H1 (cell line): ENCODE results near the gene APPL2. TPM values are rescaled to one million over a fixed set of nuclear protein-coding genes. Genes with fewer than 3 reads are reported as not detected.

ENCODE experiments used
- CTCF ChIA-PET: fragments of 300-600 bp; sonication (Branson Sonifier 250); formaldehyde crosslinking; loops from one replicate; lab custom pipeline; 2021; ENCODE audit not compliant: partially characterized antibody; lab: Charles Lee
- POLR2A ChIA-PET: fragments of 300-600 bp; sonication (Branson Sonifier 250); formaldehyde crosslinking; loops from one replicate; lab custom pipeline; 2021; ENCODE audit warnings: inconsistent platforms; ENCODE audit not compliant: partially characterized antibody; lab: Charles Lee
- DNase-seq, 2 experiments: peaks; one replicate each; pipeline versions ENCODE4 v3.0.0 to v3.0.0-alpha.2; 2010 to 2022; ENCODE audit warnings: low spot score in 2 of 2, low read depth in 1 of 2, mixed read lengths in 1 of 2
- FAIRE-seq: peaks from 2 replicates; lab custom pipeline; 2011; peaks lifted over from hg19 to GRCh38; lab: Jason Lieb, UNC
- H2AFZ ChIP-seq: 2 replicates; pipeline ENCODE4 v1.8.1; 2012; ENCODE audit warnings: low read length, inconsistent platforms
- H2AK5ac ChIP-seq: 2 replicates; pipeline ENCODE4 v1.6.1; 2013; ENCODE audit warnings: low read depth, low read length
- H2BK120ac ChIP-seq: replicated peaks from 2 replicates; pipeline ENCODE3; 2013; ENCODE audit warnings: low read depth, low read length, inconsistent platforms
- H2BK12ac ChIP-seq: 2 replicates; pipeline ENCODE4 v1.6.1; 2013; ENCODE audit warnings: low read depth, low read length
- H2BK15ac ChIP-seq: 2 replicates; pipeline ENCODE4 v1.6.1; 2013; ENCODE audit warnings: low read length
- H2BK20ac ChIP-seq: 2 replicates; pipeline ENCODE4 v1.6.1; 2013; ENCODE audit warnings: low read length
- H2BK5ac ChIP-seq: 2 replicates; pipeline ENCODE4 v1.6.1; 2013; ENCODE audit warnings: low read depth, low read length
- H3K14ac ChIP-seq: 2 replicates; pipeline ENCODE4 v1.6.1; 2013; ENCODE audit warnings: inconsistent platforms; ENCODE audit not compliant: insufficient read length
- H3K18ac ChIP-seq: 2 replicates; pipeline ENCODE4 v1.6.1; 2013; ENCODE audit warnings: low read length; ENCODE audit errors: extremely low read depth
- H3K23ac ChIP-seq: 2 replicates; pipeline ENCODE4 v1.6.1; 2013; ENCODE audit warnings: inconsistent platforms; ENCODE audit not compliant: insufficient read length
- H3K23me2 ChIP-seq: 2 replicates; pipeline ENCODE4 v1.6.1; 2013; ENCODE audit warnings: low read depth, low read length
- H3K27ac ChIP-seq: 2 replicates; pipeline ENCODE4 v1.6.1; 2011; ENCODE audit warnings: low read depth, low read length, inconsistent platforms
- H3K27me3 ChIP-seq, 4 experiments: replicated peaks in 1 of 4; 1 replicate in 1 of 4; 2 replicates in 3 of 4; pipeline versions ENCODE4 v1.6.1 to v1.8.1; 2011 to 2013; ENCODE audit warnings: low read length in 3 of 4, mild to moderate bottlenecking in 3 of 4, inconsistent platforms in 2 of 4, mixed read lengths in 2 of 4, moderate library complexity in 1 of 4; ENCODE audit not compliant: control insufficient read depth in 3 of 4, insufficient read depth in 3 of 4; ENCODE audit errors: extremely low read depth in 1 of 4
- H3K36me3 ChIP-seq, 4 experiments: 2 replicates each; pipeline versions ENCODE4 v1.6.1 to v1.8.1; 2011 to 2013; ENCODE audit warnings: mild to moderate bottlenecking in 4 of 4, low read length in 3 of 4, moderate library complexity in 2 of 4, control low read depth in 1 of 4, inconsistent platforms in 1 of 4; ENCODE audit not compliant: insufficient read depth in 4 of 4, control insufficient read depth in 2 of 4
- H3K4ac ChIP-seq: replicated peaks from 2 replicates; pipeline ENCODE3; 2013; ENCODE audit warnings: low read length, low read depth, mixed read lengths, inconsistent platforms; ENCODE audit not compliant: insufficient read length
- H3K4me1 ChIP-seq, 4 experiments: replicated peaks in 1 of 4; 1 replicate in 1 of 4; 2 replicates in 3 of 4; pipeline versions ENCODE4 v1.6.1 to v1.8.1; 2011 to 2013; ENCODE audit warnings: low read length in 3 of 4, inconsistent platforms in 2 of 4, mixed read lengths in 1 of 4; ENCODE audit not compliant: insufficient read depth in 4 of 4, control insufficient read depth in 3 of 4
- H3K4me2 ChIP-seq, 2 experiments: 2 replicates each; pipeline versions ENCODE4 v1.6.1 to v1.8.1; 2011 to 2013; ENCODE audit warnings: low read depth in 2 of 2, low read length in 2 of 2, control low read depth in 1 of 2, inconsistent platforms in 1 of 2, mild to moderate bottlenecking in 1 of 2; ENCODE audit not compliant: insufficient read depth in 1 of 2
- H3K4me3 ChIP-seq, 4 experiments: fragments of 200-600, 300-600 bp in 1 of 4; sonication (generic), shearing (Covaris generic), sonication (Bioruptor Twin) in 1 of 4; 2 replicates each; pipeline versions ENCODE4 v1.5.1 to v1.8.1; 2011 to 2016; ENCODE audit warnings: low read length in 4 of 4, low read depth in 3 of 4, control low read depth in 2 of 4, inconsistent platforms in 2 of 4, mild to moderate bottlenecking in 2 of 4, mixed read lengths in 1 of 4, moderate library complexity in 1 of 4; ENCODE audit not compliant: insufficient read depth in 2 of 4; ENCODE audit errors: extremely low read depth in 1 of 4
- H3K56ac ChIP-seq: replicated peaks from 2 replicates; pipeline ENCODE3; 2013; ENCODE audit warnings: low read depth, mild to moderate bottlenecking, mixed read lengths, low read length, inconsistent platforms; ENCODE audit not compliant: insufficient read length
- H3K79me1 ChIP-seq: 2 replicates; pipeline ENCODE4 v1.6.1; 2013; ENCODE audit warnings: low read depth, low read length, control low read depth
- H3K79me2 ChIP-seq, 2 experiments: 2 replicates each; pipeline versions ENCODE4 v1.6.1 to v1.8.1; 2012 to 2013; ENCODE audit warnings: low read length in 2 of 2, mild to moderate bottlenecking in 2 of 2, inconsistent platforms in 1 of 2; ENCODE audit not compliant: insufficient read depth in 2 of 2, control insufficient read depth in 1 of 2
- H3K9ac ChIP-seq, 4 experiments: replicated peaks in 1 of 4; 1 replicate in 1 of 4; 2 replicates in 3 of 4; pipeline versions ENCODE4 v1.6.1 to v1.8.1; 2011 to 2013; ENCODE audit warnings: low read depth in 3 of 4, low read length in 3 of 4, control low read depth in 2 of 4, mild to moderate bottlenecking in 2 of 4, moderate library complexity in 2 of 4, inconsistent platforms in 1 of 4; ENCODE audit errors: extremely low read depth in 1 of 4
- H3K9me3 ChIP-seq, 2 experiments: 2 replicates each; pipeline versions ENCODE4 v1.6.1 to v1.8.1; 2012 to 2013; ENCODE audit warnings: mild to moderate bottlenecking in 2 of 2, moderate library complexity in 2 of 2, control low read depth in 1 of 2, inconsistent platforms in 1 of 2, low read depth in 1 of 2, low read length in 1 of 2, mixed read lengths in 1 of 2; ENCODE audit not compliant: insufficient read depth in 2 of 2
- H4K20me1 ChIP-seq, 2 experiments: replicated peaks in 1 of 2; 2 replicates each; pipeline versions ENCODE3 to v1.8.1; 2011 to 2013; ENCODE audit warnings: inconsistent platforms in 2 of 2, low read length in 2 of 2, mild to moderate bottlenecking in 1 of 2; ENCODE audit not compliant: insufficient read depth in 2 of 2, control insufficient read depth in 1 of 2
- H4K5ac ChIP-seq: 2 replicates; pipeline ENCODE4 v1.6.1; 2013; ENCODE audit warnings: low read length, low read depth, mixed read lengths, inconsistent platforms; ENCODE audit not compliant: insufficient read length
- H4K8ac ChIP-seq: 2 replicates; pipeline ENCODE4 v1.8.0; 2013; ENCODE audit warnings: mild to moderate bottlenecking, moderate library complexity, low read length, inconsistent platforms; ENCODE audit not compliant: insufficient read depth; ENCODE audit errors: extremely low read depth
- H4K91ac ChIP-seq: replicated peaks from 2 replicates; pipeline ENCODE3; 2013; ENCODE audit warnings: low read length, mixed read lengths, inconsistent platforms; ENCODE audit not compliant: insufficient read length
- BCL11A ChIP-seq, 2 experiments: IDR thresholded peaks; one replicate each; pipeline ENCODE4 v1.6.1; 2011; ENCODE audit warnings: low read depth in 2 of 2, low read length in 2 of 2, mild to moderate bottlenecking in 2 of 2
- CHD1 ChIP-seq: IDR thresholded peaks from 2 replicates; pipeline ENCODE4 v1.6.1; 2012; ENCODE audit warnings: low read depth, low read length, improper control_type of control experiment
- GABPA ChIP-seq: IDR thresholded peaks from 2 replicates; pipeline ENCODE4 v1.6.1; 2011; ENCODE audit warnings: mild to moderate bottlenecking, low read length, moderate library complexity, borderline replicate concordance; ENCODE audit not compliant: insufficient read depth
- HDAC2 ChIP-seq, 2 experiments: fragments of 300-600 bp in 1 of 2; sonication (generic) in 1 of 2; IDR thresholded peaks; 2 replicates each; pipeline ENCODE4 v1.6.1; 2011 to 2012; ENCODE audit warnings: low read depth in 2 of 2, low read length in 2 of 2, mild to moderate bottlenecking in 2 of 2, moderate library complexity in 2 of 2, borderline replicate concordance in 1 of 2, inconsistent platforms in 1 of 2
- JUND ChIP-seq: IDR thresholded peaks from 2 replicates; pipeline ENCODE4 v1.6.1; 2011; ENCODE audit warnings: mild to moderate bottlenecking, improper control_type of control experiment, low read length
- MAFK ChIP-seq: IDR thresholded peaks from 2 replicates; pipeline ENCODE4 v1.6.1; 2012; ENCODE audit warnings: low read depth, mild to moderate bottlenecking, improper control_type of control experiment, low read length
- MAX ChIP-seq: IDR thresholded peaks from 2 replicates; pipeline ENCODE4 v1.6.1; 2012; ENCODE audit warnings: inconsistent platforms
- NRF1 ChIP-seq: IDR thresholded peaks from 2 replicates; pipeline ENCODE4 v1.6.1; 2011; ENCODE audit warnings: mild to moderate bottlenecking, low read depth, low read length, improper control_type of control experiment
- SIN3A ChIP-seq, 2 experiments: IDR thresholded peaks in 1 of 2; conservative IDR thresholded peaks in 1 of 2; 2 replicates each; pipeline ENCODE4 v1.6.1; 2011 to 2012; ENCODE audit warnings: low read length in 2 of 2, improper control_type of control experiment in 1 of 2, low read depth in 1 of 2, mild to moderate bottlenecking in 1 of 2
- SIRT6 ChIP-seq: IDR thresholded peaks from one replicate; pipeline ENCODE4 v1.7.1; 2012; ENCODE audit warnings: low read length, inconsistent platforms
- TCF12 ChIP-seq: IDR thresholded peaks from 2 replicates; pipeline ENCODE4 v1.6.1; 2011; ENCODE audit warnings: low read depth, mild to moderate bottlenecking, low read length
- WGBS, 2 experiments: shearing (Covaris generic) in 1 of 2; methylation state at CpG; one replicate each; pipeline versions ENCODE4 v1.1.6 to v1.1.7; 2013 to 2015; ENCODE audit warnings: low lambda C conversion rate in 2 of 2, mixed read lengths in 2 of 2, inconsistent platforms in 1 of 2, low coverage in 1 of 2, missing lambda C conversion rate in 1 of 2; ENCODE audit not compliant: insufficient replicate concordance in 2 of 2, insufficient coverage in 1 of 2, insufficient read length in 1 of 2; ENCODE audit errors: extremely low coverage in 1 of 2, missing lambda C conversion rate in 1 of 2; 5-methylcytosine and 5-hydroxymethylcytosine counted together
- polyA plus RNA-seq, 7 experiments: library from polyadenylated mRNA; depleted of rRNA in 3 of 7; stranded (reverse) in 5 of 7; unstranded in 2 of 7; fragments of >200 nt in 5 of 7; fragments of 200-250 nt in 2 of 7; gene quantifications; 1 replicate in 5 of 7; 2 replicates in 1 of 7; 4 replicates in 1 of 7; pipeline versions ENCODE4 v1.2.1 to v1.2.3, GENCODE V29; 2011 to 2013; ENCODE audit warnings: missing spikeins in 2 of 7, mixed read lengths in 2 of 7
- total RNA-seq: library from RNA; stranded (reverse); fragmentation: NEBNext Ultra II Directional; extraction: Animal tissue kit (Norgen Biotek cat#: 25700); gene quantifications from 2 replicates; pipeline ENCODE4 v1.2.1, GENCODE V29; 2021

APPL2 gene
- total and polyA plus RNA-seq, 2 of the 8 experiments (the other 6 are each of a cell fraction or from before 2014, with no cell fraction given) = 8.9 to 22.9 TPM

- no peak overlapping the region for H3K4me3 ChIP-seq
- no peak overlapping the region for H3K56ac ChIP-seq
- no peaks in the 10 kb centered on the region; the same call in 1 of the 2 replicates for H3K79me1 ChIP-seq
- H3K27ac ChIP-seq = no peak overlapping the region
- no peak overlapping the region for H2BK12ac ChIP-seq
- H2AK5ac ChIP-seq = no peak overlapping the region
- 92% methylated on average over 5 of the region's 5 CpGs; no CpG with 5 or more reads in 1 of the 2 experiments for WGBS, 2 experiments
- H3K36me3 ChIP-seq = peaks cover 0 to 10% (median 2%) of the 10 kb centered on the region in 4 experiments; a peak in 5 of 8 replicates
- no peak overlapping the region for H4K5ac ChIP-seq
- DNase-seq (no peak), FAIRE-seq (no peak)
- H3K14ac ChIP-seq = no peak overlapping the region
- TF ChIP-seq MAX (no peak), SIN3A (conservative IDR thresholded peaks at IDR 0.05 in 1 of 2, IDR thresholded peaks at IDR 0.05 in 1 of 2; ENCODE audit: low read depth in 1 of 2, low read length in 2 of 2) (no peak), BCL11A (IDR thresholded peaks at IDR 0.05; ENCODE audit: low read depth in 2 of 2, low read length in 2 of 2) (no peak), HDAC2 (IDR thresholded peaks at IDR 0.05; ENCODE audit: borderline replicate concordance in 1 of 2, low read depth in 2 of 2, low read length in 2 of 2) (no peak), TCF12 (no peak), CHD1 (no peak), MAFK (no peak), JUND (no peak), SIRT6 (no peak), NRF1 (no peak), GABPA (no peak)
- TF ChIP-seq, all 59 proteins: peak for 0
- no peaks in the 10 kb centered on the region for H3K23me2 ChIP-seq
- H2AFZ ChIP-seq = no peak overlapping the region
- no peak overlapping the region for H3K4ac ChIP-seq
- H3K9ac ChIP-seq = no peak overlapping the region
- H3K23ac ChIP-seq = no peak overlapping the region
- ChIA-PET POLR2A (no interaction called here), CTCF (no interaction called here)
- H3K4me2 ChIP-seq = no peak overlapping the region
- no peaks in the 10 kb centered on the region for H4K20me1 ChIP-seq
- H3K9me3 ChIP-seq = no peaks in the 10 kb centered on the region
- H4K91ac ChIP-seq = no peak overlapping the region
- 0 out of 7 replicates have a peak, but pooled peaks cover 0 to 5% (median 0%) of the 10 kb centered on the region in 4 experiments for H3K4me1 ChIP-seq
- 0 out of 4 replicates have a peak, but pooled peaks cover 0 to 2% of the 10 kb centered on the region in 2 experiments for H3K79me2 ChIP-seq
- H3K18ac ChIP-seq = no peak overlapping the region
- H2BK120ac ChIP-seq = no peak overlapping the region
- H2BK5ac ChIP-seq = no peak overlapping the region
- H2BK20ac ChIP-seq = no peak overlapping the region
- no peaks in the 10 kb centered on the region for H3K27me3 ChIP-seq
- no peak overlapping the region for H4K8ac ChIP-seq
- no peak overlapping the region for H2BK15ac ChIP-seq
Measured at GRCh38 chr12:105225505-105226015, 10.4 kb downstream of the APPL2 start.
